GM12801 (cell line): ENCODE data around the gene MGME1.

ENCODE experiments used
- TF ChIP-seq, protein P1 (sequence below): IDR thresholded peaks from one replicate; pipeline ENCODE4 v1.5.1; 2011; ENCODE audit warnings: control low read depth; ENCODE audit not compliant: insufficient read length; ENCODE audit errors: extremely low read depth

Gene MGME1

DNA sequence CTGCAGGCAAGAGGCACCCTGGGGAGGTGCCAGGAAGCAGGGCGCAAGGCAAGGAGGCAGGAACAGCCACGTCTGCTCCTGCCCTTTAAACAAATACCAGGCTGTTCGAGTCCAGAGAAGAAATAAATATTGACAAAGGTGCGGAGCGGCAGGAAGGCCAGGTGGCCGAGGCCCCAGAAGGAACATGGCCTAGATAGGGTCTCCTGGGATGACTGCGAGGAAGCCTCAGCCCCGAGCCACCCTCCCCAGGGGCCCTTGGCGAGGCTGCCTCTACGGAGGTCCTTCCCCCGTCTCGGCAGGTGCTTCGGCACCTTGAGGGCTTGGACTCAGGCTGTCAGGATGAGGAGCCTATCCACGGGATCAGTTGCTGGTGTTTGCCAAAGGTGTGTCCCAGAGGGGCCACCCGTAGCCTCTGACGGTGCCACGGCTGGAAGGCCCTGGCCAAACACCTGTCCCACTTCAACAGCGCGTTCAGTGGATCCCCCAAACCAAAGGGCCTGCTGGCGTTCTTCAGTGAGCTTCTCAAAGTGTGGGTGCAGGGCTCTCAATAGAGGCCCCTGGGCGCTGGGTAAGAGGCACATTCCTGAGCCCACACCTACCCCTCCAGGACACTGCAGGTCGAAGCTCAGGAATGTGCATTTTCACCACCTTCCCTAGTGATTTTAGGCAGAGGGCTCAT is 40.0 kb upstream of the MGME1 start:
- TF ChIP-seq, protein P1, sequence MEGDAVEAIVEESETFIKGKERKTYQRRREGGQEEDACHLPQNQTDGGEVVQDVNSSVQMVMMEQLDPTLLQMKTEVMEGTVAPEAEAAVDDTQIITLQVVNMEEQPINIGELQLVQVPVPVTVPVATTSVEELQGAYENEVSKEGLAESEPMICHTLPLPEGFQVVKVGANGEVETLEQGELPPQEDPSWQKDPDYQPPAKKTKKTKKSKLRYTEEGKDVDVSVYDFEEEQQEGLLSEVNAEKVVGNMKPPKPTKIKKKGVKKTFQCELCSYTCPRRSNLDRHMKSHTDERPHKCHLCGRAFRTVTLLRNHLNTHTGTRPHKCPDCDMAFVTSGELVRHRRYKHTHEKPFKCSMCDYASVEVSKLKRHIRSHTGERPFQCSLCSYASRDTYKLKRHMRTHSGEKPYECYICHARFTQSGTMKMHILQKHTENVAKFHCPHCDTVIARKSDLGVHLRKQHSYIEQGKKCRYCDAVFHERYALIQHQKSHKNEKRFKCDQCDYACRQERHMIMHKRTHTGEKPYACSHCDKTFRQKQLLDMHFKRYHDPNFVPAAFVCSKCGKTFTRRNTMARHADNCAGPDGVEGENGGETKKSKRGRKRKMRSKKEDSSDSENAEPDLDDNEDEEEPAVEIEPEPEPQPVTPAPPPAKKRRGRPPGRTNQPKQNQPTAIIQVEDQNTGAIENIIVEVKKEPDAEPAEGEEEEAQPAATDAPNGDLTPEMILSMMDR: no peak

DNA sequence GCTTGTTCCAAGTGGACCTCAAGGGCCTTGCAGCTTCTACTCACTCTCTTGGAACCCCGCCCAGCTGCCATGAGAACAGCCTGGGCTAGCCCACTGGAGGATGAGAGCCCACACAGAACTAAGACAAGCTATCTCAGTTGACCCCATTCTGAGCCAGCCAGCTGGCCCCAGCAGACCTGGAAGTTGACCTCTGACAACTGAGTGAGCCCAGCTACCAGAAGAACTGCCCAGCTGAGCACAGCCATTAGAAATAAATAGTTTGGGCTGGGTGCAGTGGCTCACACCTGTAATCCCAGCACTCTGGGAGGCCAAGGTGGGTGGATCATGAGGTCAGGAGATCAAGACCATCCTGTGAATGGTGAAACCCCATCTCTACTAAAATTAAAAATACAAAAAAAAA is 37.3 kb upstream of the MGME1 start:
- TF ChIP-seq, protein P1: no peak

DNA sequence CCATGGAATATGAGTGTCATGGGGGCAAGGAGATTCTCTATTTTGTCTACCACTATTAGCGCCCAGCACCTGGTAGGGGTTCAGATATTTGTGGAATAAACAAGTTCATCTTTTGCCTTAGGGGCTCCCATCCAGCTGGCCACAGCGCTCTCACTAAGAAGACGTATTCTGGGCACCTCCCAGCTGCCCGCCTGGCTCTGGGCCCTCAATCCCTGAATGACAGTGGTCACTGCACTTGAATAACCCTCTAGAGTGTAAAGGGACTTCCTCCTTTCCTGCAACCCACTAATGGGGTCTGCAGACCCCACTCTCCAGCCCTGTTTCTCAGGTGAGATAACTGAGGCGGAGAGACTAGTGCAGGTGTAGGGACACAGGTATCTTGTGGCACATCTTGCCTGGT is 36.4 kb upstream of the MGME1 start:
- TF ChIP-seq, protein P1: no peak

DNA sequence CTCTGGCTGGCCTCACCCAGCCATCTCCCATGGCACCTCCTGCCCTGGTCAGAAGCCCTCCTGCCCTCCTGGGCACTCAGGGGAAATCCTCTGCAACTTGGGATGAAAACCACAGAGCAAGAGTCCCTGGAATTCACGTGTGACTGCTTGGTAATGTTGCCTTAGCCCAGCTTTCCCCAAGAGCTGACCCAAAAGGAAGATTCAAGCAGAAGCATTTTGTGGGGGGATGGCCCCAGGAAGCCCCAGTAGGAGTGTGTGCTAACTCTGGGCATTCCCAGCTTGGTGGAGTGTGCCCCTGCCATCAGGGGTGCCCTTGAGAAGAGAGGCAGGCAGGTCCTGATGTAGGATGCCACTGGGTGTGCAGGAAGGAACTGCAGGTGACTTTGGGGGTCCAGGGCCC is 35.7 kb upstream of the MGME1 start:
- TF ChIP-seq, protein P1: no peak

DNA sequence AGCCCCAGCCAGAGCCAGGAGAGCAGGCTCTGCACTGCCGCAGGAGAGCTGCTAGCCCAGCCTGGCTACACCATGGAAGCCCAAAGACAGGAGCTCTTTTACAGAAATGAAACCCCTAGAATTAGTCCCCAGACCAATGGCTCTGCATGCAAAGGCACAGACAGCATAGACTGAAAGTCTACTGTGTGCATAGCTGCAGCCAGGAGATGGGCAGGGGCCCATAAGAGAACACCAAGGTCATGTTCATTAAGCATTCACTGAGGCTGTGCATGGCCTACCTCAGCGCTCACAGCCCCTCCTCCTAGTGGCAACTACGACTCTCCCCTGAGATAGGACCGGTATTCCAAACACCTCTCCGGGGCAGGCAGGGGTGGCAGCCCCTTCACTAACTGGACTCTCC is 35.1 kb upstream of the MGME1 start:
- TF ChIP-seq, protein P1: no peak

DNA sequence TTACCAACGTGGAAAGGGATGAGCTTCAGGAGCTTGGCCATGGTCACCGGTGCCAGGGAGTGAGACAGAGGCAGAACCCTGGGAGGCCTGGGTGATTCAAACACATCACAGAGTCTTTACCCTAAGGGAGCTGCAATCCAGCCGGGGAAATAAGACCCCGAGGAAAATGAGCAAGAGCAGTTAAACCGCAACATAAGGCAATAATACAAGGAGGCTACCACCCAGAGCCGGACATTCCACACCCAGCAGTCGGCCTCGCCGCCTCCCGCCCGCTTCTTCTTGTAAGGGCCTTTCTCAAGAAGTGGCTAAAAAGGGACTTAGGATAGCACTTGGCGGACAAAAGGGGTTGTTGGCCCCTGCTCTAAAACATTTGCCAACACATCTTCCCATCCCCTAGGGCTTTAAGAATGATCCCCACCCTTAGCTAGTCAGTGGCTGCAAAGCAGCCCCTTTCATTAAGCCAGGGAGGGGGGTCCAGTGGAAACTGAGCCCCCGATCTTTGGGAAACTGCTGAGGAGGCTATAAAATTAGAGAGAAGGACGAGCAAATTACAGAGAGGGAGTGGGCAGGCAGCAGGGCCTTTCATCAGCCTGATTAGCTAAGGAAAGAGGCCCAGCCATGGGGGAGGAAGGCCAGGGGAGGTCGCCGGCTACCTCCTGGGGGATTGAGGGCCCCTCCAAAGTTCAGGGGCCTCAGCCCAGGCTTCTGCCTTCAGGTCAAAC is 34.5 kb upstream of the MGME1 start:
- TF ChIP-seq, protein P1: no peak

DNA sequence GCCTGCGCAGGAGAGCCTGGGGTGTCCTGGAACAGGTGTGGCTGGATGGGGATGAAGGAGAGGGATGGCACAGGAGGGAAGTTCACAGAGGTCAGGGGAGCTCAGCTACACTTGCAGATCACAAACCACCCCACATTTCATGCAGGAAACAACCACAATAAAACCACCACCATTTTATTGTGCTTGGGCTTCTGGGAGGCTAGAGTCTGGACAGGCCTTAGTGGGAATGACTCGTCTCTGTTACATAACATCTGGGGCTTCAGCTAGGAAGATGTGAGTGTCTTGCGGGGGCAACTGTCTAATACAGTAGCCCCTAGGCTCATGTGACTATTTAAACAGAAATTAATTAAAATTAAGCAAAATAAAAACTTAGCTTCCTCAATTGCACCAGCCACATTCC is 33.6 kb upstream of the MGME1 start:
- TF ChIP-seq, protein P1: no peak
